Suprapubic skin (tissue), 4 donors: Measurements from ENCODE around the gene SRD5A1. TPM values are rescaled to one million over a fixed set of nuclear protein-coding genes. Genes with fewer than 3 reads are reported as not detected.

ENCODE experiments used
- DNase-seq, 2 donors: peaks; one replicate each; pipeline ENCODE4 v3.0.0-alpha.2; 2019; ENCODE audit warnings: low spot score in 2 of 2
- H3K27ac ChIP-seq: fragments of 200-600 bp; sonication (generic); one replicate; pipeline ENCODE4 v1.5.1; 2019
- H3K27me3 ChIP-seq: fragments of 200-600 bp; sonication (generic); one replicate; pipeline ENCODE4 v1.5.1; 2019
- H3K36me3 ChIP-seq: fragments of 200-600 bp; sonication (generic); one replicate; pipeline ENCODE4 v1.5.1; 2019
- H3K4me1 ChIP-seq: fragments of 200-600 bp; sonication (generic); one replicate; pipeline ENCODE4 v1.5.1; 2019
- H3K4me3 ChIP-seq: fragments of 200-600 bp; sonication (generic); one replicate; pipeline ENCODE4 v1.5.1; 2019; ENCODE audit warnings: mild to moderate bottlenecking
- H3K9me3 ChIP-seq: fragments of 200-600 bp; sonication (generic); one replicate; pipeline ENCODE4 v1.5.1; 2019
- EP300 ChIP-seq: sonication (generic); formaldehyde crosslinking; IDR thresholded peaks from one replicate; pipeline ENCODE4 v1.6.1; 2017; ENCODE audit warnings: antibody characterized with exemption
- POLR2A ChIP-seq, 2 donors: fragments of 450-650 bp; IDR thresholded peaks; one replicate each; pipeline ENCODE4 v1.6.1; 2017; ENCODE audit warnings: antibody characterized with exemption in 2 of 2, mild to moderate bottlenecking in 2 of 2, moderate library complexity in 2 of 2
- POLR2AphosphoS5 ChIP-seq, 3 donors: sonication (generic); formaldehyde crosslinking; IDR thresholded peaks; one replicate each; pipeline ENCODE4 v1.6.1; 2017; ENCODE audit warnings: antibody characterized with exemption in 3 of 3
- WGBS: methylation state at CpG from one replicate; pipeline ENCODE4 v1.1.5; 2018; 5-methylcytosine and 5-hydroxymethylcytosine counted together
- total RNA-seq, 4 donors: library from RNA; depleted of rRNA; stranded (reverse); fragments of >200 nt; gene quantifications; one replicate each; pipeline ENCODE4 v1.1.0, GENCODE V29; 2016
- TF ChIP-seq, protein P1 (sequence below), 2 donors: fragments of 200-600 bp in 1 of 2; fragments of 450-650 bp in 1 of 2; sonication (generic) in 1 of 2; IDR thresholded peaks; one replicate each; pipeline ENCODE4 v1.5.1; 2016 to 2019; ENCODE audit warnings: antibody characterized with exemption in 2 of 2, mild to moderate bottlenecking in 1 of 2, moderate library complexity in 1 of 2

The SRD5A1 gene
- total RNA-seq, 4 donors from 2014 or later = 62.7 to 86.8 (median 74.8) TPM

DNA sequence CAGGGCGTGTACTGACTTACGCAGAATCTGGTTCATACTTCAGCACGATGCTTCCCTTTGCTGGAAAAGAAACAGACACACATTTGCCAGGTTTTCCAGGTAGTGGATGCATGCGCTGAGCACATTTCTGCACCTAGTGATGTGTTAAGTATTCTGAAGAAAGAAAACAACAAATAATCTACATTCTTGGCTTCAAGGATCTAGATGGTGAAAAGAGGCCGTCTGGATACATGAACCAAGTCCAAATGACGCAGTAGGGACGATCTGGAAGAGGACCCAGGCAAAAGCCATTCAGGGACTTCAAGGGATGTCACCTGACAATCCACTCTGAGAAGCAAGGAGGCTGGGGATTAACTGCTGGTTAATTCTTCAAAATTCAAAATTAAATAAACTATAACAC is 30.8 kb upstream of the SRD5A1 start:
- DNase-seq = no peak
- Histone ChIP-seq H3K27me3 (no peaks in the 10 kb centered on the region), H3K4me1 (no peaks in the 10 kb centered on the region), H3K4me3 (no peak overlapping the region), H3K9me3 (no peaks in the 10 kb centered on the region), H3K36me3 (peaks cover 95% of the 10 kb centered on the region), H3K27ac (no peak overlapping the region)
- 85% methylated on average over 7 of the region's 7 CpGs for WGBS
- TF ChIP-seq POLR2A (IDR thresholded peaks at IDR 0.05) = no peak
- no peak for TF ChIP-seq EP300
- no peak for TF ChIP-seq POLR2AphosphoS5 (IDR thresholded peaks at IDR 0.05)
- TF ChIP-seq, protein P1, sequence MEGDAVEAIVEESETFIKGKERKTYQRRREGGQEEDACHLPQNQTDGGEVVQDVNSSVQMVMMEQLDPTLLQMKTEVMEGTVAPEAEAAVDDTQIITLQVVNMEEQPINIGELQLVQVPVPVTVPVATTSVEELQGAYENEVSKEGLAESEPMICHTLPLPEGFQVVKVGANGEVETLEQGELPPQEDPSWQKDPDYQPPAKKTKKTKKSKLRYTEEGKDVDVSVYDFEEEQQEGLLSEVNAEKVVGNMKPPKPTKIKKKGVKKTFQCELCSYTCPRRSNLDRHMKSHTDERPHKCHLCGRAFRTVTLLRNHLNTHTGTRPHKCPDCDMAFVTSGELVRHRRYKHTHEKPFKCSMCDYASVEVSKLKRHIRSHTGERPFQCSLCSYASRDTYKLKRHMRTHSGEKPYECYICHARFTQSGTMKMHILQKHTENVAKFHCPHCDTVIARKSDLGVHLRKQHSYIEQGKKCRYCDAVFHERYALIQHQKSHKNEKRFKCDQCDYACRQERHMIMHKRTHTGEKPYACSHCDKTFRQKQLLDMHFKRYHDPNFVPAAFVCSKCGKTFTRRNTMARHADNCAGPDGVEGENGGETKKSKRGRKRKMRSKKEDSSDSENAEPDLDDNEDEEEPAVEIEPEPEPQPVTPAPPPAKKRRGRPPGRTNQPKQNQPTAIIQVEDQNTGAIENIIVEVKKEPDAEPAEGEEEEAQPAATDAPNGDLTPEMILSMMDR (IDR thresholded peaks at IDR 0.05) = no peak

DNA sequence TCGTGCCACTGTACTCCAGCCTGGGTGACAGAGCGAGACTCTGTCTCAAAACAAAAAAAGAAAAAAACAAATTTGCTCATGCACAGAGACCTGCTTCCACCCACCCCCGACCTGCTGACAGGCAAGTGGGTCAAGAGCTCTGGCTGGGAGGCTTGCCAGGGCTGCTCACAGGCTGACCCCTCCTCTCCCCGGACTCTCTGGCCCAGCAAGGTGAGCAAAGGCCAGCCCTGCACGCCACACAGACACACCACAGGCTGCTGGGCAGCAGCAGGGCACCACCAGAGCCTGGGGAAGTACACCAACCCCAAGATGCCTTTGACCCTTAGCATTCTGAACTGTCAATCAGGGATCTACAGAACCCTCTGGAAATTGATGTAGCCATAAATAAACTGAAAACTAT is 29.6 kb upstream of the SRD5A1 start:
- Histone ChIP-seq H3K27me3 (no peaks in the 10 kb centered on the region), H3K36me3 (peaks cover 98% of the 10 kb centered on the region), H3K4me1 (no peaks in the 10 kb centered on the region), H3K9me3 (no peaks in the 10 kb centered on the region), H3K4me3 (no peak overlapping the region), H3K27ac (no peak overlapping the region)
- 93% methylated on average over 4 of the region's 5 CpGs for WGBS
- TF ChIP-seq POLR2A (IDR thresholded peaks at IDR 0.05) = no peak
- TF ChIP-seq, protein P1 (IDR thresholded peaks at IDR 0.05) = no peak
- no peak for TF ChIP-seq EP300
- no peak for TF ChIP-seq POLR2AphosphoS5 (IDR thresholded peaks at IDR 0.05)
- DNase-seq = no peak

DNA sequence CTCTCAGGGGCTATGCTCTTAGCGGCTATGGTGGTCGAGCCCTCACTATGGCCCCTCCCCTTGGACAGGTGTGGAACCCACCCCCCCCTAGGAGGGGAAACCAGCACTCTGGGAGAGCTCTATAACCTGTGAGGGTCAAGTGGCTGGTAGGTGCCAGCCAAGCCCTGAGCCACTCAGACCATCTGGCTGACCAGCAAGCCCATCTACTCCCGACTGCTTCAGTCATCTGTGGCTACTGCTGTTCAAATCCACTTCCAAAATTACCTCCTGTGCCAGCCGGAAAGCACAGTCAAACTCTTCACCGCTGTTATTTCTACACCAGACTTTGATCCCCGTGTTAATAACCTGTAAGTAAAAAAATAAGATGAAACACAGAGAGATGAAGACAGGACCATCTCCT is 28.9 kb upstream of the SRD5A1 start:
- WGBS = 86% methylated on average over 6 of the region's 6 CpGs
- TF ChIP-seq EP300 (no peak), POLR2A (IDR thresholded peaks at IDR 0.05) (no peak), POLR2AphosphoS5 (IDR thresholded peaks at IDR 0.05) (no peak)
- TF ChIP-seq, protein P1 (IDR thresholded peaks at IDR 0.05) = no peak
- H3K27ac ChIP-seq = no peak overlapping the region
- H3K4me3 ChIP-seq = no peak overlapping the region
- H3K9me3 ChIP-seq = no peaks in the 10 kb centered on the region
- H3K27me3 ChIP-seq = no peaks in the 10 kb centered on the region
- peaks cover 99% of the 10 kb centered on the region for H3K36me3 ChIP-seq
- H3K4me1 ChIP-seq = no peaks in the 10 kb centered on the region
- no peak for DNase-seq

GRCh38 chr5:6604946-6605345 is 28.3 kb upstream of the SRD5A1 start:
- no peaks in the 10 kb centered on the region for H3K9me3 ChIP-seq
- WGBS = over 99% methylated on average over 12 of the region's 12 CpGs

DNA sequence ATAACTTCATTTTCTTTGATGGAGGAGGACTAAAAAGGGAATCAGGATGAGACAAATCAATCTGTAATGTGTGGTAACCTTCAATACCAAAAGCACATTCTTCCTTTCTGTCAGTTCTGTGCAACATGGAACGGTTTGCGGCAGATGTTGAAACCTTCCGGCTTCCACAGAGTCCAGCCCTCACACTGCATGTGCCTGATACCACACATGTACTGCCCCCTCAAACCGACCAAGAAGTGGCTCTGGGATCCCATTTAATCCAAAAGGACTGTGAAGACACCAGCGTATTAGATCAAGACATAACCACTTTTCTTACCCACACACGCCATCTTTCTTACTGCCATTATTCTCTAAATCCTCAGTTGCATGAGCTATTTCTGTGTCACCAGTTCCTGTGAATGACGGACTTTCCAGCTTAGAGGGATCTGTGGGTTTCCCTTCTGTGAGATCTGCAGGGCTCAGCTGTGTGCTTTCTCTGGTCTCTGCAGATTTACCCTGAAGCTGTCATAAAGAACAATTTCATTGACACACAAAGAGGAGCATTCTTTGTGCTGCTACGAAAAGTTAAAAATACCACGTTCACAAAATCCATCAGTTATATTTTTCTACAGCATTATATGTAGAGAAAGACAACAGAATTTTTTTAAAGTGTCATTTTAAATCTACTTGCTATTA is 26.2 kb upstream of the SRD5A1 start:
- H3K4me1 ChIP-seq = no peaks in the 10 kb centered on the region
- H3K4me3 ChIP-seq = no peak overlapping the region
- H3K27me3 ChIP-seq = no peaks in the 10 kb centered on the region
- TF ChIP-seq, protein P1 (IDR thresholded peaks at IDR 0.05) = no peak
- TF ChIP-seq EP300 (no peak), POLR2A (IDR thresholded peaks at IDR 0.05) (no peak), POLR2AphosphoS5 (IDR thresholded peaks at IDR 0.05) (no peak)
- no peaks in the 10 kb centered on the region for H3K9me3 ChIP-seq
- no peak overlapping the region for H3K27ac ChIP-seq
- no peak for DNase-seq
- 90% methylated on average over 9 of the region's 9 CpGs for WGBS
- H3K36me3 ChIP-seq = peaks cover 97% of the 10 kb centered on the region

More at GRCh38 chr5:6604946-6605345, 28.3 kb upstream of the SRD5A1 start:
- no peaks in the 10 kb centered on the region for H3K4me1 ChIP-seq
- no peaks in the 10 kb centered on the region for H3K27me3 ChIP-seq
- H3K4me3 ChIP-seq = no peak overlapping the region
- H3K36me3 ChIP-seq = peaks cover 99% of the 10 kb centered on the region
- TF ChIP-seq POLR2AphosphoS5 (IDR thresholded peaks at IDR 0.05) = no peak
- H3K27ac ChIP-seq = no peak overlapping the region
- DNase-seq = no peak

- DNase-seq = no peak
- Histone ChIP-seq H3K4me3 (no peak overlapping the region), H3K9me3 (no peaks in the 10 kb centered on the region), H3K4me1 (no peaks in the 10 kb centered on the region), H3K36me3 (peaks cover 97% of the 10 kb centered on the region), H3K27ac (no peak overlapping the region), H3K27me3 (no peaks in the 10 kb centered on the region)
- WGBS = 80% methylated on average over 5 of the region's 5 CpGs
- no peak for TF ChIP-seq POLR2A (IDR thresholded peaks at IDR 0.05)
- TF ChIP-seq, protein P1 (IDR thresholded peaks at IDR 0.05) = no peak
- TF ChIP-seq EP300 = no peak
- no peak for TF ChIP-seq POLR2AphosphoS5 (IDR thresholded peaks at IDR 0.05)
These were observed 25.7 kb upstream of the SRD5A1 start for GRCh38 chr5:6607559-6607936.
